GM23338 (cell line): ENCODE measurements around the gene THAP6. TPM values are rescaled to one million over a fixed set of nuclear protein-coding genes. Genes with fewer than 3 reads are reported as not detected.
"Not testable (repeated sequence)": the region's sequence is repeated elsewhere in the genome, so short reads cannot be mapped to it uniquely, and the experiment has no call there.

ENCODE experiments used
- ATAC-seq: fragments of 200-7000 bp; cut with Tn5 transposase; 3 replicates; pipeline ENCODE4 v1.9.1; 2020
- DNase-seq: peaks from one replicate; pipeline ENCODE4 v3.0.0-alpha.2; 2015; ENCODE audit warnings: low spot score
- H2AFZ ChIP-seq: fragments of 200-600 bp; sonication (generic); 2 replicates; pipeline ENCODE4 v1.8.0; 2016; ENCODE audit warnings: antibody characterized with exemption, mild to moderate bottlenecking, moderate library complexity
- H3F3A ChIP-seq: fragments of 200-600 bp; sonication (generic); replicated peaks from 2 replicates; pipeline ENCODE4 v1.8.0; 2017; ENCODE audit warnings: antibody characterized with exemption, mixed run types, low read depth
- H3K27ac ChIP-seq: fragments of 200-600 bp; sonication (generic); 2 replicates; pipeline ENCODE4 v1.6.1; 2016; ENCODE audit warnings: low read depth
- H3K27me3 ChIP-seq: fragments of 200-600 bp; sonication (generic); 2 replicates; pipeline ENCODE4 v1.8.0; 2016; ENCODE audit warnings: mild to moderate bottlenecking, mixed run types, moderate library complexity; ENCODE audit not compliant: insufficient read depth
- H3K36me3 ChIP-seq: fragments of 200-600 bp; sonication (generic); 2 replicates; pipeline ENCODE4 v1.8.0; 2016; ENCODE audit warnings: mild to moderate bottlenecking; ENCODE audit not compliant: insufficient read depth
- H3K4me1 ChIP-seq: fragments of 200-600 bp; sonication (generic); 2 replicates; pipeline ENCODE4 v1.8.0; 2016; ENCODE audit warnings: mild to moderate bottlenecking, moderate library complexity; ENCODE audit not compliant: insufficient read depth
- H3K4me2 ChIP-seq: fragments of 200-600 bp; sonication (generic); 2 replicates; pipeline ENCODE4 v1.7.1; 2017; ENCODE audit warnings: mixed run types
- H3K4me3 ChIP-seq: fragments of 200-600 bp; sonication (generic); 2 replicates; pipeline ENCODE4 v1.6.1; 2016; ENCODE audit warnings: mixed run types
- H3K79me2 ChIP-seq: fragments of 200-600 bp; sonication (generic); replicated peaks from 2 replicates; pipeline ENCODE4 v1.8.0; 2017; ENCODE audit warnings: mild to moderate bottlenecking; ENCODE audit not compliant: insufficient read depth
- H3K9me2 ChIP-seq: fragments of 200-600 bp; sonication (generic); 2 replicates; pipeline ENCODE4 v1.8.0; 2017; ENCODE audit not compliant: insufficient read depth
- H4K20me1 ChIP-seq: fragments of 200-600 bp; sonication (generic); replicated peaks from 2 replicates; pipeline ENCODE4 v1.8.0; 2017; ENCODE audit warnings: mild to moderate bottlenecking; ENCODE audit not compliant: insufficient read depth
- H3K27ac Mint-ChIP-seq: 2 replicates; pipeline ENCODE4 v1.8.0; 2020; ENCODE audit warnings: inconsistent platforms, mild to moderate bottlenecking, moderate library complexity, mixed read lengths
- H3K27me3 Mint-ChIP-seq: 3 replicates; pipeline ENCODE4 v1.8.0; 2022; ENCODE audit warnings: low read depth, mild to moderate bottlenecking, moderate library complexity, mixed read lengths, inconsistent platforms; ENCODE audit not compliant: insufficient read depth, poor library complexity
- H3K36me3 Mint-ChIP-seq: 3 replicates; pipeline ENCODE4 v1.8.0; 2021; ENCODE audit warnings: low read depth, mild to moderate bottlenecking, inconsistent platforms, moderate library complexity, mixed read lengths
- H3K4me1 Mint-ChIP-seq: 3 replicates; pipeline ENCODE4 v1.8.0; 2020; ENCODE audit warnings: mild to moderate bottlenecking, inconsistent platforms, mixed read lengths
- H3K4me3 Mint-ChIP-seq: 3 replicates; pipeline ENCODE4 v1.8.0; 2021; ENCODE audit warnings: moderate library complexity, mild to moderate bottlenecking, inconsistent platforms, mixed read lengths
- H3K9me3 Mint-ChIP-seq: 3 replicates; pipeline ENCODE4 v1.8.0; 2020; ENCODE audit warnings: moderate library complexity, mild to moderate bottlenecking, inconsistent platforms, mixed read lengths
- CREB1 ChIP-seq: fragments of 250-450 bp; sonication (Bioruptor Pico); IDR thresholded peaks from 2 replicates; pipeline ENCODE4 v1.5.0; 2020; ENCODE audit warnings: low read depth, mild to moderate bottlenecking, moderate library complexity
- CTCF ChIP-seq, 2 experiments: fragments of 200-600 bp in 1 of 2; sonication (generic) in 1 of 2; conservative IDR thresholded peaks; 2 replicates each; pipeline versions ENCODE4 v1.5.1 to v1.6.1; 2016 to 2017; ENCODE audit warnings: antibody characterized with exemption in 2 of 2, low read depth in 2 of 2, mild to moderate bottlenecking in 2 of 2, moderate library complexity in 1 of 2
- EZH2 ChIP-seq: fragments of 200-600 bp; sonication (generic); IDR thresholded peaks from one replicate; pipeline ENCODE4 v1.8.0; 2017; ENCODE audit warnings: antibody characterized with exemption, mild to moderate bottlenecking, low read depth; ENCODE audit not compliant: unreplicated experiment
- JUNB ChIP-seq: IDR thresholded peaks from one replicate; pipeline ENCODE4 v1.6.1; 2016; ENCODE audit warnings: antibody characterized with exemption; ENCODE audit not compliant: unreplicated experiment
- NANOG ChIP-seq: IDR thresholded peaks from 2 replicates; pipeline ENCODE4 v1.6.1; 2016; ENCODE audit warnings: antibody characterized with exemption, borderline replicate concordance
- POLR2AphosphoS5 ChIP-seq: IDR thresholded peaks from 2 replicates; pipeline ENCODE4 v1.6.1; 2016; ENCODE audit warnings: antibody characterized with exemption, low read depth
- REST ChIP-seq: IDR thresholded peaks from one replicate; pipeline ENCODE4 v1.6.1; 2018; ENCODE audit warnings: antibody characterized with exemption; ENCODE audit not compliant: unreplicated experiment
- STAT1 ChIP-seq: IDR thresholded peaks from one replicate; pipeline ENCODE4 v1.6.1; 2016; ENCODE audit warnings: antibody characterized with exemption; ENCODE audit not compliant: unreplicated experiment
- ZNF114 ChIP-seq: fragments of 250-450 bp; sonication (Bioruptor Pico); IDR thresholded peaks from 2 replicates; pipeline ENCODE4 v1.5.0; 2020; ENCODE audit warnings: mild to moderate bottlenecking, moderate library complexity
- ZNF331 ChIP-seq: fragments of 250-450 bp; sonication (Bioruptor Pico); IDR thresholded peaks from 2 replicates; pipeline ENCODE4 v1.5.0; 2020; ENCODE audit warnings: low read depth, mild to moderate bottlenecking, moderate library complexity
- ZNF462 ChIP-seq: fragments of 250-450 bp; sonication (Bioruptor Pico); IDR thresholded peaks from 2 replicates; pipeline ENCODE4 v1.5.0; 2020; ENCODE audit warnings: mild to moderate bottlenecking, moderate library complexity
- polyA plus RNA-seq: library from polyadenylated mRNA; unstranded; fragments of >200 nt; fragmentation: Nextera tagmentation; extraction: Ambion mirVana; gene quantifications from 2 replicates; pipeline ENCODE4 v1.2.1, GENCODE V29; 2016
- total RNA-seq: library from RNA; depleted of rRNA; stranded (reverse); fragments of >200 nt; shearing (Covaris generic); gene quantifications from 2 replicates; pipeline ENCODE4 v1.2.3, GENCODE V29; 2014

Gene THAP6
- total and polyA plus RNA-seq, 2 experiments from 2014 or later: 9.0 to 15.2 TPM

GRCh38 chr4:75509592-75509991 lies 4.7 kb upstream of the THAP6 start:
- H3K36me3 ChIP-seq, H3K27ac ChIP-seq, H3K4me2 ChIP-seq, H3K27ac Mint-ChIP-seq, H3K4me3 ChIP-seq, H3K9me3 Mint-ChIP-seq, H3K27me3 Mint-ChIP-seq, H3K9me2 ChIP-seq, H3K27me3 ChIP-seq, H2AFZ ChIP-seq, ATAC-seq, H3F3A ChIP-seq, DNase-seq, H3K4me3 Mint-ChIP-seq: not testable (repeated sequence)
- Mint-ChIP-seq H3K4me1 (peaks cover 22% of the 10 kb centered on the region), H3K36me3 (peaks cover 29% of the 10 kb centered on the region; the same call in 2 of the 3 replicates)
- peaks cover 15% of the 10 kb centered on the region; the same call in 1 of the 2 replicates for H4K20me1 ChIP-seq
- peaks cover 30% of the 10 kb centered on the region for H3K4me1 ChIP-seq
- H3K79me2 ChIP-seq: peaks cover 72% of the 10 kb centered on the region

GRCh38 chr4:75511841-75512240 lies 2.4 kb upstream of the THAP6 start:
- DNase-seq (peak; percentile 51), ATAC-seq (peak; percentile 18)
- Histone ChIP-seq H3K9me2 (no peaks in the 10 kb centered on the region), H3K27me3 (no peaks in the 10 kb centered on the region), H3K27ac (no peak overlapping the region), H2AFZ (no peak overlapping the region), H3K36me3 (peaks cover 5% of the 10 kb centered on the region; the same call in 1 of the 2 replicates), H3K79me2 (peaks cover 65% of the 10 kb centered on the region), H3F3A (no peaks in the 10 kb centered on the region), H4K20me1 (peaks cover 15% of the 10 kb centered on the region; the same call in 1 of the 2 replicates), H3K4me3 (peak overlapping the region; percentile 87), H3K4me1 (peaks cover 38% of the 10 kb centered on the region), H3K4me2 (peak overlapping the region; percentile 97)
- Mint-ChIP-seq H3K27me3 (peaks cover 7% of the 10 kb centered on the region), H3K9me3 (no peaks in the 10 kb centered on the region; the same call in 2 of the 3 replicates), H3K4me3 (no peak overlapping the region), H3K27ac (no peak overlapping the region), H3K36me3 (peaks cover 26% of the 10 kb centered on the region; the same call in 2 of the 3 replicates), H3K4me1 (peaks cover 27% of the 10 kb centered on the region)
- no peak for TF ChIP-seq REST
- no peak for TF ChIP-seq JUNB
- no peak for TF ChIP-seq STAT1
- TF ChIP-seq POLR2AphosphoS5: no peak
- no peak for TF ChIP-seq ZNF114
- TF ChIP-seq CTCF (conservative IDR thresholded peaks at IDR 0.05; ENCODE audit: low read depth in 2 of 2): no peak
- no peak for TF ChIP-seq ZNF331 (CRISPR knock-in tag)
- no peak for TF ChIP-seq EZH2
- no peak for TF ChIP-seq NANOG
- no peak for TF ChIP-seq ZNF462 (CRISPR knock-in tag)
- no peak for TF ChIP-seq CREB1 (CRISPR knock-in tag)
